ENCODE results near the gene LIMS1. TPM values are rescaled to one million over a fixed set of nuclear protein-coding genes. Genes with fewer than 3 reads are reported as not detected.
"Not testable (repeated sequence)": the region's sequence is repeated elsewhere in the genome, so short reads cannot be mapped to it uniquely, and the experiment has no call there.

Gene LIMS1
- total and polyA plus RNA-seq, 4 experiments from 2014 or later = 126 to 286 (median 186) TPM

DNA sequence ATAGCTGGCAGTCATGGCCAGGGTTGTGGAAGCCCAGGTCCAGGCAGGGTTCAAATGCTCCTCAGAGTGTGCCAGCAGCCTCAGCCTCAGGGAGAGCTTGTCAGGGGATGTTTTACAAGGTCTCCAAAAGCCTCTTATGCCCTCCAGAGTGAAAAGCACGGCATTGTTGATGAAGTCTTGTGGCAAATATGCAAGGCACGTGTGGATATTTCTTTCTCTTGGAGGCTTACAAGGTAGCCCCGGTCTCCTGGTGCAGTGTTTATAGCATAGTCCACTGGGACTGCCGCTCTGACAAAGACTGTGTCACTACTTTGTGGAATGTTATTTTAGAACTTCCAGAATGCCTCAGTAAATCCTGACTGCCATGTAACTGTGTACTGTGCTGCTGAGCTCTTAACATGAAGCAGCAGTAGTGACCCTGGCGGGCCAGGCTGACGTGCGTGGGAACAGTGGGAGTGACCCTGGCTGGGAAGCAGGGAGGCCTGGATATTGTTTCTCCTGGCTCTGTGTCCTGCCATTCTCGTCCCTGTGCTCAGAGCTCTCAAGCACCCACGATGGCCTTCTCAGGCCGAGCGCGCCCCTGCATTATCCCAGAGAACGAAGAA is 120.4 kb downstream of the LIMS1 start:
- H3K27ac Mint-ChIP-seq = peak overlapping the region in 1 of 7 donors; percentile 12
- H3K27me3 ChIP-seq (ENCODE audit: insufficient read depth, low read length); CTCF ChIA-PET (ENCODE audit: partially characterized antibody); POLR2A ChIA-PET (ENCODE audit: partially characterized antibody); H3K9me3 Mint-ChIP-seq; H3K27ac ChIP-seq (ENCODE audit: low read depth, low read length); H3K4me3 ChIP-seq (ENCODE audit: low read length in 2 of 2); H3K36me3 Mint-ChIP-seq; intact Hi-C loops (cut with micrococcal nuclease); H3K9me3 ChIP-seq (ENCODE audit: control insufficient read depth in 1 of 2, low read length in 2 of 2); DNase-seq; H3K4me3 Mint-ChIP-seq; H3K27me3 Mint-ChIP-seq; H3K36me3 ChIP-seq (ENCODE audit: insufficient read depth, low read length): not testable (repeated sequence)
- H3K4me1 Mint-ChIP-seq = peaks cover 16 to 35% (median 28%) of the 10 kb centered on the region in 4 donors
- peaks cover 30% of the 10 kb centered on the region for H3K4me1 ChIP-seq (ENCODE audit: insufficient read depth, low read length)

- H3K27me3 ChIP-seq (ENCODE audit: insufficient read depth, low read length); DNase-seq; H3K9me3 Mint-ChIP-seq; H3K27ac Mint-ChIP-seq; H3K36me3 ChIP-seq (ENCODE audit: insufficient read depth, low read length); CTCF ChIA-PET (ENCODE audit: partially characterized antibody); POLR2A ChIA-PET (ENCODE audit: partially characterized antibody); intact Hi-C loops (cut with micrococcal nuclease); H3K27me3 Mint-ChIP-seq; H3K27ac ChIP-seq (ENCODE audit: low read depth, low read length); H3K9me3 ChIP-seq (ENCODE audit: control insufficient read depth in 1 of 2, low read length in 2 of 2); H3K36me3 Mint-ChIP-seq; H3K4me3 Mint-ChIP-seq; H3K4me3 ChIP-seq (ENCODE audit: low read length in 2 of 2): not testable (repeated sequence)
- H3K4me1 ChIP-seq (ENCODE audit: insufficient read depth, low read length) = peaks cover 23% of the 10 kb centered on the region
- H3K4me1 Mint-ChIP-seq = peaks cover 17 to 33% (median 23%) of the 10 kb centered on the region in 4 donors
Observed at GRCh38 chr2:108655270-108655669, 121.0 kb downstream of the LIMS1 start.

DNA sequence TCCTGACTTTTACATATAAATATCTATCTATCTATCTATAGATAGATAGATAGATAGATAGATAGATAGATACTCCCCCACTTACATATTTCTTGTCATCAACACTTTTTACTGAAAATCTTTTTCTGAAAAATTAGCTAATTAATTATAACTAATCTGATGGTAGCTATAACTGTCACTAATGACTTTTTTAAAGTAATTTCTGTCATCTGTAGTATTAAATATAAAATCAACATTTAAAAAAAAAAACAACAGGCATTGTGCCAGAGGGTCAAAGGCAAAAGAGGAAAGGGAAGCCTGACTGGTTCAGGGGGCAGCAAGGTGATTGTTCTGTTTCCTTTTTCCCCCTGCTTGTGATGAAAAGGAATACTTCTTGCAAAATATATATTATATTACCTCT is 122.0 kb downstream of the LIMS1 start:
- H3K4me3 ChIP-seq (ENCODE audit: low read length in 2 of 2); H3K27me3 ChIP-seq (ENCODE audit: insufficient read depth, low read length); H3K36me3 ChIP-seq (ENCODE audit: insufficient read depth, low read length); POLR2A ChIA-PET (ENCODE audit: partially characterized antibody); H3K27ac ChIP-seq (ENCODE audit: low read depth, low read length); CTCF ChIA-PET (ENCODE audit: partially characterized antibody); H3K36me3 Mint-ChIP-seq; DNase-seq; H3K9me3 Mint-ChIP-seq; H3K4me3 Mint-ChIP-seq; intact Hi-C loops (cut with micrococcal nuclease); H3K27me3 Mint-ChIP-seq; H3K9me3 ChIP-seq (ENCODE audit: control insufficient read depth in 1 of 2, low read length in 2 of 2): not testable (repeated sequence)
- peaks cover 10 to 27% (median 15%) of the 10 kb centered on the region in 4 donors for H3K4me1 Mint-ChIP-seq
- peak overlapping the region in 1 of 7 donors; percentile 29 for H3K27ac Mint-ChIP-seq
- H3K4me1 ChIP-seq (ENCODE audit: insufficient read depth, low read length) = peaks cover 13% of the 10 kb centered on the region

GRCh38 chr2:108657517-108657916 is 123.2 kb downstream of the LIMS1 start:
- H3K27ac ChIP-seq (ENCODE audit: low read depth, low read length) = not testable (repeated sequence)

GRCh38 chr2:108658553-108658952 is 124.3 kb downstream of the LIMS1 start:
- POLR2A ChIA-PET (ENCODE audit: partially characterized antibody); H3K4me3 ChIP-seq (ENCODE audit: low read length in 2 of 2); CTCF ChIA-PET (ENCODE audit: partially characterized antibody); H3K4me1 ChIP-seq (ENCODE audit: insufficient read depth, low read length); intact Hi-C loops (cut with micrococcal nuclease); H3K27me3 ChIP-seq (ENCODE audit: insufficient read depth, low read length); H3K27ac ChIP-seq (ENCODE audit: low read depth, low read length); H3K9me3 ChIP-seq (ENCODE audit: control insufficient read depth in 1 of 2, low read length in 2 of 2); H3K27ac Mint-ChIP-seq; H3K36me3 ChIP-seq (ENCODE audit: insufficient read depth, low read length); H3K27me3 Mint-ChIP-seq; H3K9me3 Mint-ChIP-seq; H3K4me3 Mint-ChIP-seq: not testable (repeated sequence)
- peaks cover 14 to 20% of the 10 kb centered on the region in 2 donors for H3K36me3 Mint-ChIP-seq
- DNase-seq = peak in 2 of 5 donors; percentile 26 to 54
- peaks cover 7 to 25% (median 14%) of the 10 kb centered on the region in 4 donors for H3K4me1 Mint-ChIP-seq

More at GRCh38 chr2:108657517-108657916, 123.2 kb downstream of the LIMS1 start:
- H3K9me3 Mint-ChIP-seq; CTCF ChIA-PET (ENCODE audit: partially characterized antibody); H3K4me1 ChIP-seq (ENCODE audit: insufficient read depth, low read length); POLR2A ChIA-PET (ENCODE audit: partially characterized antibody); H3K27ac Mint-ChIP-seq; H3K27me3 ChIP-seq (ENCODE audit: insufficient read depth, low read length); H3K27me3 Mint-ChIP-seq; DNase-seq; H3K4me3 Mint-ChIP-seq; intact Hi-C loops (cut with micrococcal nuclease); H3K36me3 ChIP-seq (ENCODE audit: insufficient read depth, low read length); H3K4me3 ChIP-seq (ENCODE audit: low read length in 2 of 2); H3K9me3 ChIP-seq (ENCODE audit: control insufficient read depth in 1 of 2, low read length in 2 of 2): not testable (repeated sequence)
- H3K36me3 Mint-ChIP-seq = peaks cover 10 to 15% of the 10 kb centered on the region in 2 donors
- H3K4me1 Mint-ChIP-seq = peaks cover 6 to 25% (median 14%) of the 10 kb centered on the region in 4 donors

DNA sequence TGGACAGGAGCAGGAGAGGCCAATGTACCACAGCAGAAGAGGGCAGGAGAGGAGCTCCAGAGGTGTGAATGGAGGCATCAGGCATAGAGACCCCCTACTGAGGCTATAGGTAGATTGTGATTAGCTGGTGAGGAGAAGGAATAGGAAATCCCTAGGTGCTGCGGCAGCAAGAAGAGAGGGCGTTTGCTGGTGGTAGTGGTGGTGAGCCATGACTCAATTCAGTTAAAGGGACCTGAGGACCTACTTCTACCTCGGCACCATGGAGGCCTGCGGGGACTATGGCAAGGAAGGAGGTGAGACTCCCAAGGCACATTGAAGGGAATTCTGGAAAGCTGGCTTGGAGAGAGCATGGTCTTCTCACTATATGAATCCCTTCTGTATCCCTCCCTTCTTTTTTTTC is 127.2 kb downstream of the LIMS1 start:
- H3K9me3 ChIP-seq (ENCODE audit: control insufficient read depth in 1 of 2, low read length in 2 of 2); H3K27ac ChIP-seq (ENCODE audit: low read depth, low read length); H3K36me3 ChIP-seq (ENCODE audit: insufficient read depth, low read length); DNase-seq; H3K4me3 Mint-ChIP-seq; H3K9me3 Mint-ChIP-seq; POLR2A ChIA-PET (ENCODE audit: partially characterized antibody); H3K27me3 ChIP-seq (ENCODE audit: insufficient read depth, low read length); intact Hi-C loops (cut with micrococcal nuclease); H3K4me3 ChIP-seq (ENCODE audit: low read length in 2 of 2); H3K27me3 Mint-ChIP-seq; H3K4me1 ChIP-seq (ENCODE audit: insufficient read depth, low read length): not testable (repeated sequence)
- Mint-ChIP-seq H3K36me3 (peaks cover 14 to 20% of the 10 kb centered on the region in 2 donors), H3K4me1 (peaks cover 6 to 24% (median 9%) of the 10 kb centered on the region in 4 donors), H3K27ac (peak overlapping the region in 6 of 7 donors; percentile 13 to 78 (median 38))
- CTCF ChIA-PET (ENCODE audit: partially characterized antibody) = interaction anchor here (1.0 to 1.2 kb wide), 2 partner anchors 25 to 78 kb away, joined by 3 read pairs; no protein-coding TSS in a partner anchor

GRCh38 chr2:108662207-108662612 is 127.9 kb downstream of the LIMS1 start:
- POLR2A ChIA-PET (ENCODE audit: partially characterized antibody); H3K27me3 ChIP-seq (ENCODE audit: insufficient read depth, low read length): not testable (repeated sequence)

More at GRCh38 chr2:108662207-108662612, 127.9 kb downstream of the LIMS1 start:
- Mint-ChIP-seq H3K27ac (peak overlapping the region in 2 of 7 donors; percentile 13 to 70), H3K36me3 (peaks cover 14 to 20% of the 10 kb centered on the region in 2 donors), H3K4me1 (peaks cover 6 to 24% (median 9%) of the 10 kb centered on the region in 4 donors)
- H3K27me3 Mint-ChIP-seq; H3K4me3 ChIP-seq (ENCODE audit: low read length in 2 of 2); H3K27ac ChIP-seq (ENCODE audit: low read depth, low read length); H3K9me3 ChIP-seq (ENCODE audit: control insufficient read depth in 1 of 2, low read length in 2 of 2); H3K36me3 ChIP-seq (ENCODE audit: insufficient read depth, low read length); intact Hi-C loops (cut with micrococcal nuclease); DNase-seq; H3K4me1 ChIP-seq (ENCODE audit: insufficient read depth, low read length); H3K9me3 Mint-ChIP-seq; H3K4me3 Mint-ChIP-seq: not testable (repeated sequence)
- CTCF ChIA-PET (ENCODE audit: partially characterized antibody) = interaction anchor here (1.0 to 1.2 kb wide), 2 partner anchors 25 to 78 kb away, joined by 3 read pairs; no protein-coding TSS in a partner anchor

All from CD4-positive, alpha-beta memory T cell (primary cell).